PC-3 (cell line): ENCODE data around the gene CHM.

Source experiments
- CTCF ChIP-seq: fragments of 300-600 bp; sonication (generic); conservative IDR thresholded peaks from 2 replicates; pipeline ENCODE4 v1.5.1; 2017; ENCODE audit warnings: antibody characterized with exemption, low read depth, mild to moderate bottlenecking, low read length
- EZH2 ChIP-seq: fragments of 300-600 bp; sonication (generic); IDR thresholded peaks from one replicate; pipeline ENCODE4 v1.6.1; 2017; ENCODE audit warnings: antibody characterized with exemption, mild to moderate bottlenecking, low read length; ENCODE audit not compliant: unreplicated experiment

DNA sequence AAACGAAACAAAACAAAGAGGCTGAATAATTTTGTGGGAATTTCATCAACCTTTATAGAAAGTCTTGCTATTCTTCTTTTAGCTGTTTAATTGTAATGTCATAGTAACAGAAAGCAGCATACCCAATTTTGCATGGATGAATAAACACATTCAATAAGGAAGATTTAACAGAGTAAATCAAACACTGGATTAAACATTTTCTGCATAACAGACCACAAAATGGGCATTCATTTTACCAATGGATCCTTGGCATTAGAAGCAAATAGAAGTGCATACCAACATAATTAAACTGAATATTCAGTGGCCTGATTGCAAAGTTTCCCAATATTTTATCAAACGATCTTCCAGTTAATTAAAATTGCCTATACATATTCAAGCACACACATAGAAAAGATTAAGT, 4.4 kb upstream of the CHM start:
- no peak for TF ChIP-seq CTCF
- no peak for TF ChIP-seq EZH2
